Raji (cell line): ENCODE results near the gene C11orf21.

Experiments
- POLR2A ChIP-seq: IDR thresholded peaks from 2 replicates; pipeline ENCODE4 v1.6.1; 2011; ENCODE audit warnings: low read depth, low read length, control low read depth; ENCODE audit not compliant: insufficient read depth

Gene C11orf21

GRCh38 chr11:2265396-2265795 is 36.3 kb downstream of the C11orf21 start:
- TF ChIP-seq POLR2A = no peak

- no peak for TF ChIP-seq POLR2A
Measured at GRCh38 chr11:2264366-2265053, 37.2 kb downstream of the C11orf21 start.

DNA sequence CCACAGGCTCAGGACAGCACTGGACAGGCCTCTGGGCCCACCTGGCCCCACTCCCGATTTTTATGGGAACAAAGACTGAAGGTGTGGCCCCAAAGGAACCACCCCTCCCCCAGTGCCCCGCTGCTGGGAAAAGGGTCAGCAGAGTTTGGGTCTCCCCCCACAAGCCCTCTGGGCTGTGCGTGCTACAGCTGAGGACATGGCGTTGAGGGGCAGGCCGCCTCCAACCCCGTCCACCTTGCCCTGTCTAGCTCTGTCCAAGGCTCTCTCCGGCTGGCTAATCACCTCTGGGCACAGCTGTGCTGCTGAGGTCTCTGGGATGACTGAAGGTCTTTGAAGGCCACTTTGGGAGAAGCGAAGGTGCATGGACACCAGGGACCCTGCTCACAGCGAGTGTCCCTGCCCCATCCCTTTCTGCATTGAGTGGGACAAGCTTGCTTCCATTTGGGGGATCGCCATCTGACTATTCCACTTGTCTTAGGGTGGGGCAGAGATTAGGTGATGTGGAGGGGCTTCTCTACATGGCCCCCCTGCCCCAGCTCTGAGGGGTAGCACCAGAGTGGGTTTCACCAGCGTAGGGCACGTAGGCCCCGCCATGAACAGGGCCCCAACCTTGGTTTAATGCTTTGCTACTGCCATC is 37.9 kb downstream of the C11orf21 start:
- no peak for TF ChIP-seq POLR2A

- no peak for TF ChIP-seq POLR2A
Measured at GRCh38 chr11:2263071-2263565, 38.6 kb downstream of the C11orf21 start.

- no peak for TF ChIP-seq POLR2A
Measured at GRCh38 chr11:2262301-2263070, 39.2 kb downstream of the C11orf21 start.

- no peak for TF ChIP-seq POLR2A
Measured at GRCh38 chr11:2261436-2262230, 40.1 kb downstream of the C11orf21 start.

DNA sequence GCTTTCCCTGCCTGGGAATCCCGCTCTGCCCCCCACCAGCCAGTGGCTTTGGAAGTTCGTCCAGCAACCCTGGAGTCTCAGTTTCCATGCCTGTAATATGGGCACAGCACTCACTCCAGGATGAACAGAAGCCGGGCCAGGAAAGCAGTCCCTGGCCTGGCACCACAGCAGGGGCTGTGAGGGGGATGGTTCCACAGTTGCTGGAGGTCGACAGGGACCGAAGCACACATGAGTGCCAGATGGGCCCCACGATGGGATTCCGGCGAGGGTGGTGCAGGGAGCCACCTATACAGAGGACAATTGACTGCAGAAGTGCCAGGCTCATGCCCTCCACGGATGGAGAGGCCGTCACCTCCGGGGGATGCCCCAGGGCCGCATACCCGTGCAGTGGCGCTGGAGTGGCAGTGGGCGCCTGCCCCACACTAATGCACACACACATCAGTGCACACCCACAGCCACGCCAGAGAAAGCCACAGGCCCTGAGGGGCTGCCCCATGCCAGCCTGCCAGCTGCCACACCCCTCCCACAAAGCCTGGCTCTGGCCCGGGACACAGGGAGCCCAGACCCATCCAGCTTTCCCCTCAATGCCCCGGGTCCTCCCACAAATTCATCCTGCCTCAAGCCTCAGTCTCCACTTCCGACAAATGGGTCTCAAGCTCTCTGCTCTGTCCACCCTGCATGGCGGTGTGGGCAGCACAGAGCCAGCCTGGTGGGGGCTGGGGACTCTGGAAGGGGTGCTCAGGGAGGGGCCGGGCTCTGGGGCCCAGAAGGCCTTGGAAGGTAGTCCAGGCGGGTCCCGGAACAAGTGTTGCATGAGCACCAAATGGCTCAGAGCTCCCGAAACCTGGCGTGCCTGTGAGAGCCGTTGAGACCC is 41.0 kb downstream of the C11orf21 start:
- no peak for TF ChIP-seq POLR2A

GRCh38 chr11:2259897-2260451 is 41.7 kb downstream of the C11orf21 start:
- no peak for TF ChIP-seq POLR2A

- no peak for TF ChIP-seq POLR2A
Measured at GRCh38 chr11:2259466-2259830, 42.3 kb downstream of the C11orf21 start.

GRCh38 chr11:2258501-2259465 is 42.9 kb downstream of the C11orf21 start:
- no peak for TF ChIP-seq POLR2A

DNA sequence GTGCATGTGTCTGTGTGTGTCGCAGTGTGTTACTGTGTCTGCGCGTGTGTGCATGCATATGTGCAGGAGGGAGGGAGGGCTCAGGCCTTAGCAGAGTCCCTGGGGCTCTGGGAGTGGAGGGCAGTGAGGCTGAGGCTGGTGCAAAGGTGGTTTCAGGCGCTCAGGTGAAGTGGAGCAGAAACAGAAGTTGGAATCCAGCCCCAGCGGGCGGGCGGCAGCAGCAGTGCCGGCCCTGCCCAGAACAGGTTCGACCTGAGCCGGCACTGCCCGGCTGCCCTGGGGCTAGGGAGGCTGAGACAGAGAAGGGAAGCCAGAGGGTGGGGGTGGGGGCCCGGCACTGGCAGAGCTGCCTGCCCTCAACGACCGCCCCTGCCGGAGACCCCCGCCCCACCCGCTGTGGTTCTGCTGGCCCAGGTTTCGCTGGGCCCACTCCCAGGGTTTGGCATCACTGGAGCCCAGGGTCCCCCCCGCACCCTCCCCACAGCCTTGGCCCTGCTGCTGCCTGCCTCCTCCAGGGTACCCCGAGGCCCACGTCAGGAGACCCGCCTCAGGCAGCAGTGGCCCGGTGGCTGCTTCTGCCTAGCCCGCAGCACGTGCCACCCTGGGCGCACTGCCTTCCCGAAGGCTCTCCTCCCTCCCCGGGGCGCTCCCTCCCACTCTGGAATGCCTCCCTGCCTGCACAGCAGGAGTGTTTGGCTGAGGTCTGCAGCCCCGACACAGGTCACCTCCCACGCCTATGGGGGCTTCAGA is 44.6 kb downstream of the C11orf21 start:
- TF ChIP-seq POLR2A = no peak

DNA sequence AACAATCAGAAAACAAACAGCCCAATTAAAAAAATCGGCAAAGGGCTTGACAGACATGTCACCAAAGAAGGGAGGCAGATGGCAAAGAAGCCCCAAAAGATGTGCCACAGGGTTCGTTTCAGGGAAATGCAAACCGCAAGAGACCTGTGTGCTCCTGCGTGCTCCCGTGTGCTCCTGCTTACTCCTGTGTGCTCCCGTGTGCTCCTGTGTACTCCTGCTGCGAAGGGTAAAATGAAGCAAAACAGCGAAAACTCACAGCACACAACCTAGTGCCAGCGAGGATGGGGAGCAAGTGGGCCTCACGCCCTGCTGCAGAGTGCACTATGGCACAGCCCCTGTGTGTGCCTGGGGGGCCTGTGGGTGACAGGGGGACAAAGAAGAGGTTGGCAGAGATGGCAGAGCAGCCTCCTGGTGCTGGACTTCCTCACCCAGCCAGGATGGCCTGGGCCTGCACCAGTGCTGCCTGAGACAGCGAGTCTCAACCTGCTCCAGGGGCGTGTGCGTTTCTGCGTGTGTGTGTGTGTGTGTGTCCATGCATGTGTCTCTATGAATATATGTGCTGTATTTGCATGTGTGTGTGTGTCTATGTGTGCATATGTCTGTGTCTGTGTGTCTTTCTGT is 45.3 kb downstream of the C11orf21 start:
- no peak for TF ChIP-seq POLR2A
